Measurements from ENCODE around the gene TIE1.

GRCh38 chr1:43318831-43319230 lies 18.0 kb downstream of the TIE1 start:
- TF ChIP-seq CTCF (IDR thresholded peaks at IDR 0.05; ENCODE audit: extremely low read depth in 1 of 2, insufficient read depth in 1 of 2, low read depth in 1 of 2, low read length in 2 of 2) (no peak), EZH2 (IDR thresholded peaks at IDR 0.05; ENCODE audit: borderline replicate concordance, low read depth, low read length, severe bottlenecking) (no peak), POLR2AphosphoS5 (IDR thresholded peaks at IDR 0.05; ENCODE audit: insufficient read depth, low read depth, low read length) (no peak), FOS (IDR thresholded peaks at IDR 0.05; ENCODE audit: borderline replicate concordance, insufficient read depth, low read length) (no peak), POLR2A (IDR thresholded peaks at IDR 0.05; ENCODE audit: low read depth, low read length) (peak; percentile 20), MAX (IDR thresholded peaks at IDR 0.05; ENCODE audit: insufficient read depth, insufficient read length) (no peak)
